Activated CD4-positive, alpha-beta T cell treated with anti-CD3 and anti-CD28 coated beads for 4 hours (primary cell): ENCODE measurements around the gene FHOD3.
"Not testable (repeated sequence)": the region's sequence is repeated elsewhere in the genome, so short reads cannot be mapped to it uniquely, and the experiment has no call there.

Experiments used
- DNase-seq, 2 donors: peaks; one replicate each; pipeline ENCODE4 v3.0.0-alpha.2; 2020

Gene FHOD3

GRCh38 chr18:36455931-36456330, 158.4 kb downstream of the FHOD3 start:
- DNase-seq: no peak

GRCh38 chr18:36456622-36457021, 159.1 kb downstream of the FHOD3 start:
- no peak for DNase-seq

- no peak for DNase-seq
Observed at GRCh38 chr18:36457683-36458082, 160.2 kb downstream of the FHOD3 start.

DNA sequence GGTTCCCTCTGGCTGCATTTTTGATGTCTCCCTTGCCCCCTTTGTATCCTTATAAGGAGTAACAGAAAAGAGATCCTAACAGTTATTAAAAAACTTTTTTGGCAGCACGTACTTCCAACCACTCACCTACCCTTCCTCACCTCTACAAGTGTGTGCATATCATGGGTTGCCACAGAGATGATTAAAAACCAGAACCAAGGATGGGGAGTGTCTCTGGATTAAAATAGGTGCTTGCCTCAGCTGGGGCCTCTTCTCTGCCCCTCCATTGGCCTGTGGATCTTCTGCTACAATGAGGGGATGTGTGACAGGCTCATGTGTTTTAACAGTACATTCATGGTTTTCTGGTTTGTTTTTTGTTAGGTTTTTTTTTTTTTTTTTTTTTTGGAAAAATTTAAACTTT, 160.8 kb downstream of the FHOD3 start:
- DNase-seq: no peak

DNA sequence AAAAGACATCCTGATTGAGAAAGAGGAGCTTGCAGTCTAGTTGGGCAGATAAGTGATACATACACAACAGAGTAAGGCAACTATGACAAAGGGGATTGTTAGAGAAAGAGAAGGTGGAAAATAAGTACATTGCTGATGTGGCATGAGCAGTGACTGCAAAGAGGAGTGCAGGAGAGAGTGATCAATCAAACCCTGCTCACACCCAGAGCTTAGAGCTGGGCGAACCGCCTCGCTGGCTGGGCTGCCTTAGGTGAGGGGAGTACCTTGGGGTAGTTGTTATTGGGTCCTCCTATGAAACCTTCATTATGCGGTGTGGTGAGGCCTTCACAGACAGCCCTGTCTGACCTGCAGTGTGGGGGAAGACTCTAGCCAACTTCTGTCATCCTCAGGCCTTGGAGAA, 161.7 kb downstream of the FHOD3 start:
- DNase-seq: no peak

- no peak for DNase-seq
Observed at GRCh38 chr18:36459786-36460185, 162.3 kb downstream of the FHOD3 start.

DNA sequence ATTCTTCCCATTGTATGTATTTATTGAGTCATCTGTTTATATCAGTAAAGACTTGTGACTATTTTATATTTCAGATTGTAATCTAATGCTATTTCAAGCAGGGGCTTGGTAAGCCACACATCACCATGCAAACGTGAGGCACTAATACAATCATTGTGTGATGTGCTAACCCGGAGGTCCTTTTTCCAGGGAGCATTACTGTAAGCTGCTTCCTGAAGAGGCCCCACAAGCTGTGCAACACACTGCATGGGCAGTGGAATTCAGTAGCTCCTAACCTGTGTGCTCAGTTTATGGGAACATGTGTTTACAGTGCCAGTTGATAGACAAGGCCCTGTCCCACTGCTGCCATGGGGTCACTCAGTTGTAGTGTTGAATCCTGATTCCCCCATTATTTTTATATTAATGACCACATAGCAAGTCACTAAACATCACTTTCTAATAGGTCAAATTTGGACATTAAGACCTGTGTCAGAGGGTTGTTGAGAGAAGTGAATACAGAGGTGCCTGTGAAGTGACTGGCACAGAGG, 162.9 kb downstream of the FHOD3 start:
- no peak for DNase-seq

- DNase-seq: no peak
Observed at GRCh38 chr18:36460854-36461253, 163.3 kb downstream of the FHOD3 start.

DNA sequence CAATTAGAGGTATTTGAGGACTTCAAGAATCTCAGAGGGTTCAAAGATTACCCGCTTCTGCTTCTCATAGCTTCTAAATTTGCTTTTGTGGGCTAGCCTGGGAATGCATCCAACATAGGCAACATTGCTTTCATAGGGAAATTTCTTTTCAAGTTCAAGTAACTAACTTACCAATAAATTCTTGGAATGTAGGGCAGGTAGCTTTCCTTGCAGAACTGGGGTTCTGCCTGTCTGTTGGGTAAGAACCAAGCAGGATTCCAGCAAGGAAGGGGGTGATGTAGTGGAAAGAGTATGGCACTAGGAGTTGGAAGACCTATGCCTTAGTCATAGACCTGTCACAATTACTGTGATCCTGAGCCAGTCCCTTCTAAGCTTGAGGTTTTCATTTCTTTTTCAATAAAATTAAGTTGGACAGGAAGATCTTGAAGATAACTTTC, 164.1 kb downstream of the FHOD3 start:
- no peak for DNase-seq

GRCh38 chr18:36463516-36463915, 166.0 kb downstream of the FHOD3 start:
- not testable (repeated sequence) for DNase-seq

- DNase-seq: no peak
Observed at GRCh38 chr18:36464126-36464651, 166.7 kb downstream of the FHOD3 start.

GRCh38 chr18:36465276-36465675, 167.8 kb downstream of the FHOD3 start:
- no peak for DNase-seq

GRCh38 chr18:36465970-36466369, 168.5 kb downstream of the FHOD3 start:
- DNase-seq: no peak

DNA sequence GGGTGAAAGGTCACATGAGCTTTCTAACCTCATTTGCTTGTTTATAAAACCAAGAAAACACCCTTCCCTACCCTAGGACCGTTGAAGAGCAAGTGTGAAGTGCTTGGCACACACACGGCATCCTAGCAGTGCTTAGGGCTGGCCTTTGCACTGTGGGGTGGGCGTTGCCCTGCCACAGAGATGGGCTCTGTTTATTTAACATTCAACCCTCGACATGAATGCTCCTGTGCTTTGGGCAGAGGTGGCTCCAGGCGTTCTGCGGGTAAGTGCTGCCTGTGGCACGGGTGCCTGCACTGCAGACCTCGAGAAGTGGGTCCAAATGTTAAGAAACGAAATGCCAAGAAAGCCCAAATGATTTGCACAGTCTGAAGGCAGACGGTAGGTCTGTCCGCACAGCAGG, 170.1 kb downstream of the FHOD3 start:
- no peak for DNase-seq

DNA sequence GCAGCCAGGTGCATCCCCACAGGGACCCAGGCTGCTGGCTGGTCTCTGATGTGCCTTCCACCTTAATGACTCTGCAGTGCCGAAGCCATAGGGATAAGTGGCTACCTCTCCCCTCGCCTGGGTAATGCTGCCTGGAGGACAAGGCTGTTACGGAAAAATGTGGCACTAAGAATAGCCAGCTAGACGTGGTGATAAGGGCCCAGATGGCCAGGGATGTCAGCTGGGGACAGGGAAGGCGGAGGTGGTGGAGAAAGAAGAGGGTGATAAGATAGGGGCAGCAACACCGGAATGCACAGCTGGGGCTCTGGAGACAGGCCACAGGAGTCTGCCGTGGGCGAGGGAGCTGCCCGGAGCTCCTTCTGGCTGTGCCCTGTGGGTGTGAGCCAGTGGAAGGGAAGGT, 170.6 kb downstream of the FHOD3 start:
- no peak for DNase-seq

DNA sequence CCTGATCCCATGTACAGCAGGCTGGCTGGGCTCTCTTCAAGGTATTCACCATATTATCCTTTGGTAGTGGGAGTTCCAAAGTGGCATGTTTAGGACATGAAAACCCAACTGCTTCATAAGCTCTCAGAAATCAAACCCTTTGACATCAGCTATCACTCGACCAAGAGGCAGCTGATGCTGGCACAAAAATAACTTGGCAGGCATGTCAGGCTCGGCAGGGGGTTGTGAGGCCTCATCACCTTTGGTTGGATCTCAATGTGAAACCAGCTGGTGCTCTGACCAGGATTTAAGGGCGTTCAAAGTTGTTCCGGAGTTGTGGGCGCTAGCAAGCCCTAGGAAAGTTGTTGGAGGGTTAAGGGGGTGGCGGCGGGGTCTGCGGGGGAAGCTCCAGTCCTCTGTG, 171.9 kb downstream of the FHOD3 start:
- no peak for DNase-seq

DNA sequence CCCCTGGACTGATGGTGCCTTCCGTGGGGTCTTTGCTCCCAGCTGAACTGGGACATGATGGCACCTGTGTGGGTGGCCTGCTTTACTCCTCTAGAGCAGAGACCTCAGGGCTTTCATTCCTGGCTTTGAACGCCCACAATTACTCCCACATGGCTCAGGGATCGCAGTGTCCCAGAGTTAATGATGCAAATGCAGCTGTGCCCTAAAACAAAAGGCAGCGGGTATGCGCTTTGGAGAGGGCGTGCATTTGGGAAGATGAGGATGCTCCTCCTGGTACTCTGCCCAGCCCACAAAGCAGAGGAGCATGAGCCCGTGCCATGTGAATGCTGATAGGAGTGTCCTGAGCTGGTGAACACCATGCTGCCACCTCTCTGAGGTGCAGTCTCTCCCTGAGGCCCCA, 173.4 kb downstream of the FHOD3 start:
- DNase-seq: no peak

GRCh38 chr18:36471393-36471792, 173.9 kb downstream of the FHOD3 start:
- DNase-seq: no peak

DNA sequence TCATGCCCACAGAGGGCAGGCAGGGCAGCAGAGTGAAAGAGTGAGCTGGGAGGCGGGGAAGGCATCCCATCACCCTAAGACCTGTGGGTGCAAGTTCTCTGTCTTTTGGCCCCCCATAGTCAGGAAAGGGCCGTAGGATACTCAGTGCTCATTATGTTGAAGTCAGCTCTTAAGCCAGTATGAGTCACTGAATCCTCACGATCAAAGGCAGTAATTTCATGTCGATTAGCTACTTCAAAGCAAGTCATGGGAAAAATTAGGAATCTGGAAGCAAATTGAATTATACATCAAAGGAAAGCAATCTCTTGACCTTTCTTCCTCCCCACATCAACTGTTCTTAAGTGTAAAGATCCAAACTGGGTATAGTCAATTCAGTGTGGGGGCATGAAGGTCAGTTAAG, 178.9 kb downstream of the FHOD3 start:
- no peak for DNase-seq

GRCh38 chr18:36477776-36478175, 180.3 kb downstream of the FHOD3 start:
- no peak for DNase-seq

DNA sequence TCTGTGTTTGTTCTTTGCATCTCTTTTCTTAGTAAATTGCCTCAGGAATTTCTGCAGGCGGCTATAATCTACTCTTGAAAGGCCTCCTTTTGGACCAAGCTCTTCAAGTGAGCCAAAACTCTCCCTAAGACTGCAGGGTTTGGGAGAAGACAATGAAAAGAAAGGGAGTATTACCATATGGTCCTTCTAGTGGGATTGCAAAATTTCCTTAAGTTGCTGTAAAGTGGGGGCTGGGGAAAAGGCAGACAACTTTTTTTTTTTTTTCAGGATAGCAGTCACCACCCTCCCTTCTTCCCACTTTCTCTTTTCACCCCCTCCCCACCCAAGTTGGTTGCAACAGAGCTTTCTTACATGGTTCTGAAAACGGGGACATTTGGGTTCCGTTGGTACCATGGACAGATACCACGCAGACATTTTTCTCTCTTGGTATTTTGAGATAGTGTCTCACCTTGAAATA, 183.7 kb downstream of the FHOD3 start:
- DNase-seq: no peak

- DNase-seq: no peak
Observed at GRCh38 chr18:36481935-36482334, 184.4 kb downstream of the FHOD3 start.

- no peak for DNase-seq
Observed at GRCh38 chr18:36484591-36484990, 187.1 kb downstream of the FHOD3 start.

DNA sequence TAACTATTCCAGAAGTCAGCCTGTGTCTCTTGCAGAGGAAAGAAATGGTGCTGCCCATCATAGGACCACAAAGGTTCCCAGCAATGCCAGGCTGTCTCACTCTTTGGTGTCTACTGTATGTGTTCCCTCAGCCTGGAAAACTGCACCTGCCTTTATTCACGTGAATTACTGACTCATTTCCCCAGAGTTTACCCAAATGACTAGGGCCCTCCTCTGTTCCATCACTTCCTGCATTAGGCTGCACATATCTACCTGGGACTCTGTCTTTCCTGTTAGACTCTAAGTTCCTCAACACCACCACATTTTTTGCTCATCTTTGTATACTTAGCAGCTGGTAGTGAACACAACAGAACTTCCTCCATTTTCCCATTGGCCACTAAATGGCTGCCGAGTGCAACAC, 188.3 kb downstream of the FHOD3 start:
- no peak for DNase-seq

GRCh38 chr18:36488131-36488530, 190.6 kb downstream of the FHOD3 start:
- DNase-seq: no peak
